Measurements from ENCODE around the gene RAB1A.
"Not testable (repeated sequence)": the region's sequence is repeated elsewhere in the genome, so short reads cannot be mapped to it uniquely, and the experiment has no call there.

The RAB1A gene

GRCh38 chr2:65129826-65130663 is at the start of gene RAB1A:
Gene RAB1A (minus strand): TSS chr2:65130106. CDS start chr2:65129915, 191 bp downstream.
- DNase-seq (ENCODE audit: low spot score), result peak; percentile 98

GRCh38 chr2:65177751-65178442 is 48.0 kb upstream of the RAB1A start:
- DNase-seq (ENCODE audit: low spot score), result no peak

DNA sequence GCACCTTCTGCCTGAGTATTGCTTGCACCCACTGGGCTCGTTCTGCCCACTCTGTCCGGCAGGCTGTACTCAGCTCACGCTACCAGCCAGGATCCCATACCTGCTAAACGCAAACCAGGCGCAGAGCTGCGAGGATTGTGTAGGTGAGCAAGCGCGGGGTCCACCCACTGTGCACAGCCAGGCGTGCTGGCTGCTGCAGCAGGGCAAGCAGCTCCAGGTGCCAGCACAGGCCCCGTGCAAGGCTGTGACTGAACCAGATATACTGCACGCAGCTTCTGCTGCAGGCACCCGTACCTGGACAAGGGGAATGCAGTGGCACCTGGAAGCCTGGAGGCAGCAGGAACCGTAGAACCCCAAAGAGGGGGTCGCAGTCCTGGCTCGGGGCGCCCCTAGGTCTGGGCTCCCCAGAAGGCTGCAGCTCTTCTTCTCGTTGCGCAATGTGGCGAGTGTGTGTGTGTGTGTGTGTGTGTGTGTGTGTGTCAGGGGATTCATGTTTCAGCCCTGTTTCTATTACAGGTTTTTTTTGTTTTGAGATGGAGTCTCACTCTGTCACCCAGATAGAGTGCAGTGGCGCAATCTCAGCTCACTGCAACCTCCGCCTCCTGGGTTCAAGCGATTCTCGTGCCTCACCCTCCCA is 46.1 kb upstream of the RAB1A start:
- no peak for DNase-seq (ENCODE audit: low spot score)

GRCh38 chr2:65174031-65174430 is 44.1 kb upstream of the RAB1A start:
- not testable (repeated sequence) for DNase-seq (ENCODE audit: low spot score)

DNA sequence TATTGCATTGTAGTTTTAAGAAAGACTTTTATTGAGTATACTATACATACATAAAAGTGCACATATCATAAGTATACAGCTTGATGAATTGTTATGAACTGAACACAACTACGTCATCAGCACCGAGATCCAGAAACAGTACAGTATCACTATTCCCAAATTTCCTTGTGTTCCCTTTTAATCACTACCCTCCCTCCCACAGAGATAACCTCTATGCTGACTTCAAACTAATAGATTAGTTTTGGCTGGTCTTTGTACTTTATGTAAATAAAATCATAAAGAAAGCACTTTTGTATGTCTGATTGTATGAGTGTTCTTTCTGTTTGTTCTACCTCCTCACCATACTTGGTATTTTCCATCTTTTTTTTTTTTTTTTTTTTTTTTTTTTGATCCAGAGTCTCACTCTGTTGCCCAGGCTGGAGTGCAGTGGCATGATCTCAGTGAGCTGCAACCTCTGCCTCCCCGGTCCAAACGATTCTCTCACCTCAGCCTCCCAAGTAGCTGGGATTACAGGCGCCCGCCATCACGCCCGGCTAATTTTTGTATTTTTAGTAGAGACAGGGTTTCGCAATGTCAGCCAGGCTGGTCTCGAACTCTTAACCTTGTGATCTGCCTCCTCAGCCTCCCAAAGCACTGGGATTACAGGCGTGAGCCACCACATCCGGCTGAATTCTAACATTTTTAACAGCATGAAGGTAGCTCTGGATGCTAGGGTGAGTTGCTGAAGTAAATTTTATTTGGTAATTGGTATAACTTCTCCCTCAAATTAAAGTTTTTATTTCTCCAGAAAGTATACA is 43.3 kb upstream of the RAB1A start:
- no peak for DNase-seq (ENCODE audit: low spot score)

DNA sequence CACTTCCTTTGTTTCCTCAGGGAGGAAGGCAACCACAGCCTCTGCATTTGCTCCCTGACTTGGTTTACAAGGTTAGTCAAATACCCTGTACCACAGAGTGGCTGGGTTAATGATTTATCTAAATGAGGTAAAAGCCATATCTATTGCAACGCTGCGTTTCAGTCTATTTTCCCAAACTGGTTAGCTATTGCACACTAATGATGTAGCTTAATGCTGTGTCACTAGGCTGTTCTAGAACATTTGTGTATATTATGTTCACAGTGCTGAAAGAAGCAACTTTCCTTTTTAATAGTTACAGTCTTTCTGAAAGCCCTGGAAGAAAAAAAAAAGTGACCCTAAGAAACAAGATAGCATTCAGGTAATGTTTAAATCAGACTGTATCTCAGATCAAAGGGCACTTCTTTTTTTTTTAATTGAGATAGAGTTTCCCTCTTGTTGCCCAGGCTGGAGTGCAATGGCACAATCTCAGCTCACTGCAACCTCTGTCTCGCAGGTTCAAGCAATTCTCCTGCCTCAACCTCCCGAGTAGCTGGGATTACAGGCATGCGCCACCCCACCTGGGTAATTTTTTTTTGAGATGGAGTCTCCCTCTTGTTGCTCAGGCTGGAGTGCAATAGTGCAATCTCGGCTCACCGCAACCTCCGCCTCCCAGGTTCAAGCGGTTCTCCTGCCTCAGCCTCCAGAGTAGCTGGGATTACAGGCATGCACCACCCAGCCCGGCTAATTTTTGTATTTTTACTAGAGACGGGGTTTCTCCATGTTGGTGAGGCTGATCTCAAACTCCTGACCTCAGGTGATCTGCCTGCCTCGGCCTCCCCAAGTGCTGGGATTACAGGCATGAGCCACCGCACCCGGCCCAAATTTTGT is 40.9 kb upstream of the RAB1A start:
- not testable (repeated sequence) for DNase-seq (ENCODE audit: low spot score)

DNA sequence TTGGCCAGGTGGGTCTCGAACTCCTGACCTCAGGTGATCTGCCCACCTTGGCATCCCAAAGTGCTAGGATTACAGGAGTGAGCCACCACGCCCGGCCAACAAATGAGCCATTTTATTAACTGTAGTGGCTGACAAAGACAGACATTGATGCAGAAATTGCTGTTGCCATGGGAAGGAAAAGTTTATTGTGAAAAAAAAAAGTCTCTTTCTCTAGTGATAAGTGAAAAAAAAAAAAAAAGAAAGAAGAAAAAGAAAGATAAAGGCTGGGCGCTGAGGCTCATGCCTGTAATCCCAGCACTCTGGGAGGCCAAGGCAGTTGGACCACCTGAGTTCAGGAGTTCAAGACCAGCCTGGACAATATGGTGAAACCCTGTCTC is 39.8 kb upstream of the RAB1A start:
- no peak for DNase-seq (ENCODE audit: low spot score)

- DNase-seq (ENCODE audit: low spot score), result no peak
Measured at GRCh38 chr2:65165558-65165957, 35.7 kb upstream of the RAB1A start.

- DNase-seq (ENCODE audit: low spot score), result peak; percentile 28
Measured at GRCh38 chr2:65164426-65164891, 34.6 kb upstream of the RAB1A start.

- no peak for DNase-seq (ENCODE audit: low spot score)
Measured at GRCh38 chr2:65161551-65162100, 31.7 kb upstream of the RAB1A start.

DNA sequence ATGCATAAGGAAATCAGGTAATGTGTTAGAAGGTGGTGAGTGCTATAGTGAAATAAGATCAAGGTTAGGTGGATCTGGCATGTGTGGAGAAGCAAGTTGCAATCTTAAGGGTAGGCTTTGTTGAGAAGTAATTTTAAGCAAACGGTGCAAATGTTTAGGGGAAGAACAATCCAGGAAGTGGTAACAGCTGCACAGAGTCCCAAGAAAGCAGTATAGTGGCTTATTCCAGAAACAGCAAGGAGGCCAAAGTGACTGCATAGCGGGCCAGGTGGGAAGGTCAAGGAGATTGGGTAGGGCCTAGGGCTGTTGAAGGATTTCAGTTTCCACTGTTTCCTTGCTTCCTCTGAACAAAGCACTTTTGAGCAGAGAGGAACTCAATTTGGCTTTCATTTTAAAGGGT is 30.0 kb upstream of the RAB1A start:
- no peak for DNase-seq (ENCODE audit: low spot score)

DNA sequence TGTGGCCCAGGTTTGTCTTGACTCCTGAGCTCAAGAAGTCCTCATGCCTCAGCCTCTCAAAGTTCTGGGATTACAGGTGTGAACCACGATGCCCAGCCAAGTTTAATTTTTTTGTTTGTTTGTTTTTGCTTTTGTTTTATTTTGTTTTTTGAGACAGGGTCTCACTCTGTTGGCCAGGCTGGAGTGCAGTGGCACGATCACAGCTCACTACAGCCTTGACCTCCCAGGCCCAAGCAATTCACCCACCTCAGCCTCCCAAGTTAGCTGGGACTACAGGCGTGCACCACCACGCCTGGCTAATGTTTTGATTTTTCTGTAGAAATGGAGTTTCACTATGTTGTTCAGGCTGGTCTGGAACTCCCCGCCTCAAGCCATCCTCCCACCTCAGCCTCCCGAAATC is 29.4 kb upstream of the RAB1A start:
- DNase-seq (ENCODE audit: low spot score), result no peak

DNA sequence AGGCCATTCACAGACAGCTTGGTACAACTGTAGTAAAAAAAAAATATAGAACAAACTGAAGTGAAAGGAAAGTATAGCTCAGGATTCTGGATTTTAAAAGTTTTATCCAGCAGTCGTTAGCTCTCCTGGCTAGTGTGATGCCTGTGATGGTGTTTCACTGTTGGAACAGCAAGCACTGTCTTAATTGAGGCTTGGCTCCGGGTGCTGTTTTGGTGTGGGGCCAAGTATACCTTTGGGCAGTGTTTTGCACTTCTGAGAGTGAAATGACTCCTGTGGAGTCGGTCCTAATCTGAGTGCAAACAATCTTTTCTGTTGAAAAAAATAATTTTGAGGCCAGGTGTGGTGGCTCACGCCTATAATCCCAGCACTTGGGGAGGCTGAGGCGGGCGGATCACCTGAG is 28.7 kb upstream of the RAB1A start:
- no peak for DNase-seq (ENCODE audit: low spot score)

- DNase-seq (ENCODE audit: low spot score), result not testable (repeated sequence)
Measured at GRCh38 chr2:65157856-65158255, 27.9 kb upstream of the RAB1A start.

- no peak for DNase-seq (ENCODE audit: low spot score)
Measured at GRCh38 chr2:65156041-65156440, 26.1 kb upstream of the RAB1A start.

GRCh38 chr2:65153515-65153914 is 23.6 kb upstream of the RAB1A start:
- no peak for DNase-seq (ENCODE audit: low spot score)

DNA sequence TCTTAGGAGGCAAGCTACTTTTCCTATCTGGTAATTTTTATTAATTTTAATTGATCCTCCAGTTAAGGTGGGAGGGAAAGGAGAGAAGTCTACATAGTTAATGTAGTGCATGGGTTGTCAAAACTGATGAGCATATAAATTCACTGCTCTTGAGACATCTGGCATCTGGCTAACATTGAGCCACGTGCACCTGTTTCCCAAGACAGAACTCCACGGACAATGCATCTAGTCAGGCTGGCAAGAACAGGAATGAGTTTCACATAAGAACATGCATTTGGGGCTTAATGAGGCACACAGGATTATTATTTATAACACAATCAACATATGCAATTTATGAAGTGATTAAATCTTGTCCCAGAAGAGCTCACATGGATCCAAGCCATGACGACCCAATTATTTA is 16.2 kb upstream of the RAB1A start:
- no peak for DNase-seq (ENCODE audit: low spot score)

DNA sequence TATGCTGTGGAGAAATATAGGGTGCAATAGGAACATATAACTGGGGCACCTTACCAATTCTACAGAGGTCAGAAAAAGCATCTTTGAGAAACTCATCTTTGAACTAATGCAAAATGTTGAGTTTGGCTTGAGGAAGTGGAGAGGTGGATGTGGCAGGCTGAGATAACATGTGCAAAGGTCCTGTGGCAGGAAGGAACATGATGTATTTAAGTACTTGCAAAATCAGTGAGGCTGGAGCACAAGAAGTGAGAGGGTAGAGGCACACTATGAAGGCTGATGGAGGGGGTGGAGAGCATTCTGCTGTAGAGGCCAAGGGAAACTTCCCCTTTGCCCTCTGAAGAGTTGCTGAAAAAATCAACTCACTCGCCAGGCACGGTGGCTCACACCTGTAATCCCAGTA is 14.7 kb upstream of the RAB1A start:
- DNase-seq (ENCODE audit: low spot score), result no peak

DNA sequence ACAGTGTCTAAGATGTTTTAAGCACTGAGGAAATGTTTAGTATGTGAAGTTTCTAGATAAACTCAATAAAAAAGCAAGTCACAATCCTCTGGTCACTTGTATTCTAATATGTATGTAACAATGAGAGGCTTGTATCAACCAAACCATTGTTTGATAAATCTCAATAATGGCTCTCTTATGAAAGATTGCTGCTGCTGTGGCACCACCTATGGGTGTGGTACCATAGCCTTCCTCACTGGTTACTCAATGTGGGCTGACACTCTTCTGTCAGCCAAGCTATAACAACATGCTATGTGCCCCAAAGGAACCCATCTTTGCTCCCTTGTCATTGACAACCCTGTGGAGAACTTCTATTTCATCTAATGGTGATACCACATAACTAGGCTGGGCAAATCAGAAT is 12.6 kb upstream of the RAB1A start:
- DNase-seq (ENCODE audit: low spot score), result peak; percentile 30

GRCh38 chr2:65137197-65137775 is 7.4 kb upstream of the RAB1A start:
- no peak for DNase-seq (ENCODE audit: low spot score)

Data from AG20443 (cell line).